GM10847 (cell line): ENCODE results near the gene RELT.

Experiments
- POLR2A ChIP-seq: IDR thresholded peaks from 2 replicates; pipeline ENCODE4 v1.6.1; 2011; ENCODE audit not compliant: insufficient read length; ENCODE audit errors: extremely low read depth

Gene RELT

DNA sequence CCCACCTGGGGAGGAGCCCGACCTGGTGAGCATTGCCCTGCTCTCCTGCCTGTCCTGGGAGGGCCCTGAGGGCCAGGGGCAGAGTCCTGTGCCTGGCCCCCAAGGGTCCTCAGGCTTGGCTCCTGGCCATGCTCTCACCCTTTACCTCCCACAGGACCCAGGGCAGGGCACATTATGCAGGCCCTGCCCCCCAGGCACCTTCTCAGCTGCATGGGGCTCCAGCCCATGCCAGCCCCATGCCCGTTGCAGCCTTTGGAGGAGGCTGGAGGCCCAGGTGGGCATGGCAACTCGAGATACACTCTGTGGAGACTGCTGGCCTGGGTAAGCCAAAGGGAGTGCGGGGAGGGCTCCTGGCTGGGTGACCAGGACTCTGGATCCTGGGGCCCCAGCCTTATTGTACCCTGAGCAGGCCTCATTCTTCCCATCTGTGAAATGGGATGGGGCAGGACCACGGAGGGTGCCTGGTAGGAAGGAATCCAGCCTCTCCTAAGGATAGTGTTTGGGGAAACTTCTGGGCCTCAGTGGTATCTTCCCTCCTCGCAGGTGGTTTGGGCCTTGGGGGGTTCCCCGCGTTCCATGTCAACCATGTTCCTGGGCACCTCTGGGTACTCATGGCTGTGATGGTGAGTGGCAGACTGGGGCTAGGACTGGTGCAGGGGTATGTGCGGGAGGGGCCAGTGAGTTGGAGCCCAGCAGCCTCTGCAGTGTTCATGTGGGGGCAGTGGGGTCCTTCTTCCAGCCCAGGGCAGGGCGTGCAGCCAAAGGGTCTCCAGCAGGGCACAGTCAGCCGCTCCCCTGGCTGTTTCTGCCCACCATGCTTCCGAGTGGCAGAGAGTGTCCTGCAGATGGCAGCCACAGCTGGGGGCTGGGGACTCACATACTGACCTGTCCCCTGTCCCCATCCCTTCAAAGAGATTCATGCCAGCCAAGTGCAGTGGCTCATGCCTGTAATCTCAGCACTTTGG lies 14.7 kb downstream of the RELT start:
- no peak for TF ChIP-seq POLR2A

DNA sequence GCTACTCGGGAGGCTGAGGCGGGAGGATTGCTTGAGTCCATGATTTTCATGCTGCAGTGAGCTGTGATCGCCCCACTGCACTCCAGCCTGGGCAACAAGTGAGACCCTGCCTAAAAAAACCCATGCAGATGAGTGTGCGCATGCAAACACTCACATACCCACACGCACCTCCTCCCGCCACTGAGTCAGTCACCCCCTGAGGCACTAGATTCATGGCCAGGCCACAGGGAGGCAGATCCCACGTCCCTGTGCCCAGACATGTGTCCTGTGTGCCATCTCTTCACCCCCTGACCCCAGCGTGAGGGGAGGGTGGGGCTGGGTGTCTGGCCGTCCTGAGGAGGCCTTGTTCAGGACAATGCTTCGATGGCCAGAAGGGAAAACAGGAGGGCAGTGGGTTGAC lies 15.5 kb downstream of the RELT start:
- TF ChIP-seq POLR2A = no peak

- TF ChIP-seq POLR2A = no peak
These were observed 16.2 kb downstream of the RELT start for GRCh38 chr11:73392108-73393010.

GRCh38 chr11:73393011-73393380 lies 16.8 kb downstream of the RELT start:
- no peak for TF ChIP-seq POLR2A

GRCh38 chr11:73393479-73394415 lies 17.5 kb downstream of the RELT start:
- TF ChIP-seq POLR2A = no peak

GRCh38 chr11:73394416-73395296 lies 18.5 kb downstream of the RELT start:
- no peak for TF ChIP-seq POLR2A

DNA sequence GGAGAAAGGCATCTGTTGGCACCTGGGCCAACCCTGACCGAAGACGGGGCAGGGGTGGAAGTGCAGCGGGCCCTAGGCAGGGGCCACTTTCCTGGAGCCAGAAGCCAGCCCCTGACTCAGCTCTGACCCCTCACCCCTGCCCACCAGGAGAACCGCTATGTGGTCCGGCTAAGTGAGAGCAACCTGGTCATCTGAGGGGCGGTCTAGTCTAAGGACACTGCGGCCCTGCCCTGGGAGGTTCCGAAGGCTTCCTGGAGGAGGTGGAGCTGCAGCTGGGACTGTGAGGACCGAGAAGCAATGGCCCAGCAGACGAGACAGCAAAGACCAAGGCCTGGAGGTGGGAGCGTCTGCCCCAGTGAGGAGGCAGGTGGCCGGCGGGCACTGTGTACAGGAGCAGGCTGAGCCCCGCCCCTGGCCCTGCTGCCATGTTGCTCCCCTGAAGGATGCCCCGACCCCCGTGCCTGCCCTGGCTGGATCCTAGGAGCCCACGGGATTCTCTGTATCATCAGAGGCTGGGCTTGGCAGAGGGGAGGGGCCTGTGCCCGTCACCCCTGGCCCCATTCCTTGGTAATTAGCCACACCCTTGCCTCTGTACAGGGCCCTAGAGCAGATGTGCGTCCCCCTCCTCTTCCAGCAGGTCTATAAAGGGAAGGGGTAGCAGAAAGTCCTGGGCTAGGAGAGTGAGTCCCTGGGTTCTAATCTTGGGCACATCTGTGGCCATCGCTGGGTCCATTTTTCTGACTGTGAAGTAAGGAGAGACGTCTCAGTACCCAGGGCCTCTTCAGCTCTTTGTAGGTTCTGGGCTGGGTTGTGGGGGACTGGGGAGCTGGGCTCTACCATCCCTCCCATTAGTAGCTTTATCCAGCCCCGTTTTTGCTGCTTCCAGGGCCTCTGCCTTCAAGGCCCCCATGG lies 19.4 kb downstream of the RELT start:
- TF ChIP-seq POLR2A = no peak

- no peak for TF ChIP-seq POLR2A
These were observed 20.2 kb downstream of the RELT start for GRCh38 chr11:73396251-73396930.

DNA sequence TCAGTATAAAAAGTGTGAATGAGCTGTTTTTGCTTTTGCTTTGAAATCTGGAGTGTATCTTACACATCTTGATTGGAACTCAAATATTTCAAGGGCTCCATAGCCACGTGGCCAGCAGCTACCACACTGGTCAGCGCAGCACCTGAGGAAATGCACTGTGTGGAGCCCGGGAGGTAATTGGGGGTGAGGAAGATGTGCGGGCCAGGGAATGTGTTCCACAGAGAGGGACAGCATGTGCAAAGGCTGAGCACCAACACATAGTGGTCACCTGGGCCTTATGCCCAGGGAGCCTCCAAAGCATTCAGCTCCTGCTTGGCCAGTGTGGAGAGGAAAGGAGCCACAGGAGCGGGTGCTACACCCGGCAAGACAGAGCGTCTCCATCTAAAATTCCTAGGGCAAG lies 20.8 kb downstream of the RELT start:
- no peak for TF ChIP-seq POLR2A

DNA sequence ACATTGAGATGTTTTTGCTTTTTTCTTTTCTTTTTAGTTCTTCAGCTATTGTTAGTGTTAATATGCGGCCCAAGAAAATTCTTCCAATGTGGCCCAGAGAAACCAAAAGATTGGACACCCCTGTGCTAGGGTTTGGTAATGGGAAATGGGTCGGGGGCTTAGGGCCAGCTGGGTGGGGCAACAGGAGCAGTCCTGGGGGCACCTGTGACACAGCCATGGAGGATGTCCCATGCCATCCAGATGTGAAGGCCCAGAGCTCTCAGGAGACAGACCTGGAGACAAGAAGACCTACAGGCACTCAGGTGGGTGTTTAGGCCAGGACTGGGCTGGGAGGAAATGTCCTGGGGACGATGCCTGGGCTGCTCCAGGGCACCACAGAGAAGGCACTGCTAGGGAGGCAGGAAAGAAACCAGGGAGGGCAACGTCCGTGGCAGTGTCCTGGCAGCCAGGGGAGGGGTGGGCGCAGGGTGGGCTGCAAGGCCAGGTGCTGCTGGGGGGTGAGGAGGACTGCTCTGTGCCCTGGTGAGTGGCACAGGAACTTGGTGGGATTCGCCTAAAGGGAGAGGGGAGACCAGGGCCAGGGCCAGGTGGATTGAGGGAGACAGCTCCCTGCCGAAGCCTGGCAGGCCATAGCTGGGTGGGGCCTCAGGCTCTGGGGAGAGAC lies 21.4 kb downstream of the RELT start:
- no peak for TF ChIP-seq POLR2A

DNA sequence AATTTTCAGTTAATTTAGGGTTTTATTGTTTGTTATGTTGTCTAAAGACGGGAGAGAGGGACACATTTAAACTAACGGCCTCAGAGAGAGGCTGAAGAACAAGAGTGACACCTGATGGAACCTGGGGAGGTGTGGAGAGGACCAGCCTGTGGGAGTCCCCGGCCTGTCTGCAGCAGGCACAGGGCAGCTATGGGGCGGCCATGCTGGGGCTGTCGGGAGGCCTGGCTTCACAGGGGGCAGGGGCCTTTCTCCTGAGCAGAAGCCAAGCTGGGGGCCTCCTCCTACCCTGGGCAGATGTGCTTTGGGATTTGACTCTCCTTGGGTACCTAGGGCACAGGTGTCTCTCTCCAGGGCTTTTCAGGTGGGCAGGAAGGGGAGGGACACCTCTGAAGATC lies 21.9 kb downstream of the RELT start:
- no peak for TF ChIP-seq POLR2A

- no peak for TF ChIP-seq POLR2A
These were observed 22.5 kb downstream of the RELT start for GRCh38 chr11:73398721-73399120.
